NOMO-1 treated with DMSO at 0.1 percent for 48 hours (cell line): ENCODE data around the gene SCT.

Experiments used
- DNase-seq: peaks from one replicate; lab custom pipeline; 2025; ENCODE audit not compliant: unreplicated experiment; lab: John Stamatoyannopoulos, UW

Gene SCT

DNA sequence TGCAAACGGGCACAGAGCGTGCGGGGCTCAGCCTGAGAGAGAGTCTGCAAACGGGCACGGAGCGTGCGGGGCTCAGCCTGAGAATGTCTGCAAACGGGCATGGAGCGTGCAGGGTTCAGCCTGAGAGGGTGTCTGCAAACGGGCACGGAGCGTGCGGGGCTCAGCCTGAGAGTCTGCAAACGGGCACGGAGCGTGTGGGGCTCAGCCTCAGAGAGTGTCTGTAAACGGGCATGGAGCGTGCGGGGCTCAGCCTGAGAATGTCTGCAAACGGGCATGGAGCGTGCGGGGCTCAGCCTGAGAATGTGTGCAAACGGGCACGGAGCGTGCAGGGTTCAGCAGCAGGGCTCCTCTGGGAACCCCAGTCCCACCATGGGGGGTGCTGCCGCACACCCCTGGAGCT lies 37.2 kb downstream of the SCT start:
- DNase-seq, result no peak

DNA sequence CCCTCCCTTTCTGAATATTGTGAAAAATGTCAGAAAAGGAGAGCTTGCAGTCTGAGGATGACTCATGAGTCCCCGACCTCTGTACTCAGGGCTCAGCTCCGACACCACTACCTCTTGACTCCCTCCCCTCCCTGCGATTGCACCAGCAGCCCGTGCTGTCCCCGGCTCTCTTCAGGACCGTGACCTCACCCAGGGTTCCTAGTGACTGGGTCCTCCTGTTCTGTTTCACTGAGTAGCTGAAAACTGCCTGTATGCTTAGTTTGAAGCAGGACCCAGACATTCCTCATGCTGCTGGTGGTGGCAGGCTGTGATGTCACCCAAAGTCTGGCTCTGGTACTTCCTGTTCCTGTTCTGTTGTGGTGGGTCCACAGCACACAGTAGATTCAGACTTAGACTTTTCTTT lies 39.0 kb downstream of the SCT start:
- DNase-seq, result peak; percentile 91

DNA sequence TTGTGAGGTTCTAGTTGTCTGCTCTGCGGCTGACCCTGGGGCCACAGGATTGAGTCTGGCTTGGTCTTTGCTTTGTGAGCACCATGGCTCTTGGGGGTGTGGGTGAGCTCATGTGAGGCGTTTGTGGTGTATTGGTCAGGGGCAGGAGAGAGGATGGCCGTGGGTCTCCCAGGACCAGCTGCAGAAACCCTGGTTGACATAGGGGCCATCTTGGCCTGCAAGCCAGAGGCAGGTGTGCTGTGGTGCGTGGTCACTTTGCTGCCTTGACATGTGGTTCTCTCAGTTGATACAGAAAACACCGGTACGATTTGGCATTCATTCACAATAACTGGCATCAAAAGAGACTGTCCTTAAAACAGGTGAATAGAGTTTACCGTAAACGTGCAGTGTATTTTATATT lies 39.4 kb downstream of the SCT start:
- no peak for DNase-seq

DNA sequence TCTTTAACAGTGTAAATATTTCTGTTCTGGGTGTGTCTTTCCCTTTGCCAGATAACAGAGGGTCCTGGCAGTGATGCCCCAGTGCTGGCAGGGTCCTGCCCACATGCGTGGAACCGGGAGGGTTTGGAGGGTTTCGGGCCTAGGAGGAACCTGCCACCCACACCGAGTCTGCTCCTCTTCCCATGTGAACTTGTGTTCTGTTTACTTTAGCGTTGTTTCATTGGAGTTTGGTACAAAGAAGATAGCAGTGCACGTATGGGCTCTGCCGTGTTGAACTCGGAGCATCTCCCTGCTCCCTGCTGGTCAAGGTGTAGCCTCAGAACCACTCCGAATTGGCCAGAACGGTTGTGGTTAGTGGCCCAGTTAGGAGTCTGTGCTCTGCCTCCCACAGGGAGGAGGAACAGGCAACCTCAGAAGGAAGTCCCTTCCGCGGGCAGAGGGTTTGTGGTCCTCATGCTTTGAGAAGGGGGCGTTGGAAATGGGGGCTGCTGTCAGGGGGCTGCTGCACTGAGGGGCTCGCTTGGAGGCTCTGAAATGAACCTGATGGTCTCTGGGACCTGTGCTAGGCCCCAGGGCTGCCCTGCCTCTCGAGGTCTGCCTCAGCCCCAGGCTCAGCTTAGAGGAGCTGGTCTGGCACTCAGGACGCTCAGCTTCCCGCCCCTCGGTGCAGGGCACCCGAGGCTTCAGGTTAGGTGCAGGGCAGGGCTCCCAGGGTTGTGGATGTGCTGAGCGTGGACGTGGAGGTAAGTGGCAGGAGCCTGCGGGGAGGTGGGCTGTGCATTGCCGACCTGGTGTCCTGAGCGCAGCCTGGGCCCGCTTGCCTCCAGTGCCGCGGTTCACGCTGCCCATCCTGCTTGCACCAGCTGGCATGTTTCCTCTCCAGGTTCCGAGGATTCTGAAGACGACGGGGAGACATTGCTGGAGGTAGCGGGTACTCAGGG lies 40.3 kb downstream of the SCT start:
- no peak for DNase-seq

DNA sequence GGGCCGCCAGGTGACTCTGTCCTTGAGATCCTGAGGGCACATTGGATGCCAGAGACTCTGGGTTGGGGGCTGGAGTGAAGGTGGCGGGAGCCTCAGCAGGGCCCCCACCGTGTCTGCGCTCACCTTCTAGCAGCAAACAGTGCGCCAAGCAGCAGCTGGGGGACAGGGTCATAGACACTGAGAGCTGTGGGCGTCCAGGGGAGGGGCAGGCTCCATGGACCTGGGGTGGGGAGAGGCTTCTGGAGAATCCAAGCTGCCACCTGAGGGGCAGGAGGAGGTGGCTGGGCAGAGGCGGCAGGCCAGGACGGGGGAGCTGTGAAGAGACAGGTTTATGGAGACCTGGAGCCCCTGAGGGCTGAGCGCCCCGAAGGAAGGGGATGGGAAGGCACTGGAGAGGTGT lies 42.7 kb downstream of the SCT start:
- no peak for DNase-seq

DNA sequence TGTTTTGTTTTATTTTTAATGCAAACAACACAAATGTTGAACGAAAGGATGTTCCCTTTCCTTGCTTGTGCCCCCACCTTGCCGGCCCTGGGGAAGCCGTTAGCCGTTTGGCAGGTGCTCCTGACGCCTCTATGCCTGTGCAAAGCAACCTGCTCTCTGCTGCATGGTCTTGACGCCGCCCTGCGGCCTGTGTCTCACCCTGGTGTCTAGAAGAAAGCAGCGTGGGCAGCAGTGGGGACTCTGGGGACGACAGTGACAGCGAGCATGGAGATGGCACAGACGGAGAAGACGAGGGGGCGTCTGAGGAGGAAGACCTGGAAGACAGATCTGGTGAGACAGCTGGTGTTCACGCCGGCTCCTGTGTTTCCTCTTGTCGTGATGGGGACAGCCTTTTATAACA lies 45.2 kb downstream of the SCT start:
- DNase-seq, result no peak

DNA sequence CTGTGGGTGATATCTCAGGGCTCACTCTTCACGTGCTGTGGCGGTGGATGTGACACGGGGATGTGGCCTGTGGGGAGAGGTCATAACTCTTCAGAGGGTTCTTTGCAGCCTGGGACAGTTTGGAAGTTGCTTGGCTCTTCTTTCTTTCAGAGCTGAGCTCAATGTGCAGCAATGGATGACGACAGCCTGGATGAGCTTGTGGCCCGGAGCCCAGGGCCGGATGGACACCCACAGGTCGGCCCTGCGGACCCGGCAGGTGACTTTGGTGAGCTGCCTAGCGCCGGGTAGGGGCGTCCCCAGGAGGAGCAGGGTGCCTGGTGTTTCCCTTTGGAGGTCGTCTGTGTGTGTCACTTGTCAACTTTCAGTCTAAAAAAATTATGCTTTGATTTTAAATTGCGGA lies 45.6 kb downstream of the SCT start:
- no peak for DNase-seq

DNA sequence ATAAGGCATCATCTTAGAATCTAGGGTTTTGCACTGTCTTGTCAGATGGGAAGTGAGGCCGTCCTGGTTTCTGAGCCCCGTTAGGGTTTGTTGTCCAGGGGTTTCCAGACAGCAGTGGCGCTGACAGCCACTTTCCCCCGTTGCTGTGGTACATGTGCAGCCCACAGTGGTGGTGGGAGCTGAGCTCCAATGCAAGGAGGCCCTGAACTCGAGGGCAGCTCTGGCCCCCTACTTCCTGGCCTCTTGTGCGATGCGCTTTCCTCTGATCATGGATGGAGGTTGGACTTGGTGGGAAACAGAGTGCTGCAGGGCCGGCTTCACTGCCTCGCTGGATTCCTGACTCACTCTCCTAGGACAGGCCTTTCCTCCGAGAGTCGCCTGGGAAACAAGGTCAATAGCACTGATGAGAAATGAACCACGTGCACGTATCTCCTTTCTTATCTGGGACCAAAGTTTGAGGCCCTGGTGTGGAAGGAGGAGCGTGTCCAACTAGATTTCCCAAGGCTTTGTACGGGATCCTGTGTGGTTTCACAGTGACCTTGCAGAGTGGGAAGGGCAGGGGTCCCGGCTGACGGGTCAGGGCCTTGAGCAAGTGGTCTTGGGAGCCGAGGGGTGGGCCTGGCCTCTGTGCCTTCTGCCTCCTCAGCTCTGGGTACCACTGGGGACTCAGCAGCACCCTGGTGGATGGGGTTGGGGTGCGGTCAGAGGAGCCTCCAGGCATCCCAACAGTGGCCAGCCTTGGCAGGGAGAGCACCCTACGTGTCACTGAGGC lies 47.0 kb downstream of the SCT start:
- no peak for DNase-seq

DNA sequence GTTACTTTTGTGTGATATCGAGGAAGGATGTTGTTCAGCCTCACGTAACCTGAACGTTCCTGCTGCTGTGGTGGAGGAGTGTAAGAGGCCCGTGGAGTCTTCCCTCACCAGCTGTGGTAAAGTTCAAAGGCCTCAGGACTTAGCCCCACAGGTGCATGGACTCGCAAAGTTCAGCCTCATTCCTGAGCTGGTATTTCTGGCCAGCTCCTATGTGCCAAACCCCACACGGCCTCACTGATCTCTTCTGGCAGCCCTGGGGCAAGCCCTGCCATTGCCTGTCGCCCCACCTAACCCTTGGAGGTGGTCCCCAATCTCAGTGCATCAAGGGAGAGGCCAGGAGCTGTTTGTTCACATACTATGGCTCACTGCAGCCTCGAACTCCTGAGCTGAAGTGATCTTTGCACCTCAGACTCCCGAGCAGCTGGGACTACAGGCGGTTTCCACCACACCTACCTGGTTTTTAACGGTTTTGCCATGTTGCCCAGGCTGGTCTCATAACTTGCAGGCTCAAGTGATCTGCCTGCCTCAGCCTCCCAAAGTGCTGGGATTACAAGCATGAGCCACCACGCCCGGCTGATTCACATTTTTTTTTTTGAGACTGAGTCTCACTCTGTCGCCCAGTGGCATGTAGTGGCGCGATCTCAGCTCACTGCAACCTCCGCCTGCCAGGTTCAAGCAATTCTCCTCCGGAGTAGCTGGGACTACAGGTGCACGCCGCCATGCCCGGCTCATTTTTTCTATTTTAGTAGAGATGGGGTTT lies 48.5 kb downstream of the SCT start:
- no peak for DNase-seq

DNA sequence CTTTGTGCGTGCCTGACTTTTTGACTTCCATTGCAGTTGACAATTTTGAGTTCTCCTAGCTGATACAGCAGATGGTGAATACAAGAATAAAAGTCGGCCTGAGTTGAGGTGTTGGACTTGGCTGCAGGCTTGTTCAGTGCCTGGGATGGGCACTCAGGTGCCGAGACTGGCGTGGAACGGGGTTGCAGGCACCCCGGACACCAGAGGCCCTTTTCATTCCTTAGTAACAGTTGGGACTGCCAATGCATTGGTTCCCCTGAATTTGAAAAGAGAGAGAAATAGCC lies 49.4 kb downstream of the SCT start:
- no peak for DNase-seq

DNA sequence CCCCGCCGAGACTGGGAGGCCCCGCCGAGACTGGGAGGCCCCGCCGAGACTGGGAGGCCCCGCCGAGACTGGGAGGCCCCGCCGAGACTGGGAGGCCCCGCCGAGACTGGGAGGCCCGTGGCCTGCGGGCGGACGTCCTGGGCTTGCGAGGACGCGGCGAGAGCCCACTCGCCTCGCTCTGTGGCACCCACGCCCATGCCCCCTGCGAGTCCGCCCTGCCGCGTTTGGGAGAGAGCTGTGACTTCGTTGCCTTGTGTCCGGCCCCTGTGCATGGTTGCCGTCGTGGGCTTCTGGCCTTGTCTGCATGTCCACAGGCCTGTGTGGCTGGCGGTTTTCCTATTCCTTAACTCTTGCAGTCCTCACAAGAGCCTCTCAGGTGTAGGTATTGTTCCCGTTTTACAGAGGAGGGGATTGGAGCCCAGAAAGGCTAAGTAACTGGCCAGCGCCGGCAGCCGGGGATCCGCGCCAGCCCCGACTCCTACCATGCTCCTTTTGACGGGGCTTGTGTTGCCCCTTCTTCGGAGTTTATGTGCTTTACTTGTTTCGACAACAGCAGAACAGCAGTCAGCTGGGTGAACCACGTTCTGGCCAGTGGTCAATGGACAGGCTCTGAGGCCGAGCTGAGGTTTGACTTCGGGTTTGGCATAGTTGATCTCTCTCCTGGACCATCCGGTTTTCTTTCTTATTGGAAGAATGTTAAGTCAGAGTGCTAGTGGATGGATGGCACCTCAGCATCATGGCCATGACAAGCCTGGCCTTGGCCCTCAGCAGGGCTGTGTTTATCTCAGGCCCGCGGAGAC lies 50.0 kb downstream of the SCT start:
- DNase-seq, result no peak
